DND-41 (cell line): ENCODE data around the gene INPP5F.

Experiments
- EZH2 ChIP-seq: IDR thresholded peaks from 3 replicates; pipeline ENCODE4 v1.6.1; 2012; ENCODE audit warnings: borderline replicate concordance, low read depth, mild to moderate bottlenecking, moderate library complexity, low read length, inconsistent platforms; ENCODE audit not compliant: severe bottlenecking
- TF ChIP-seq, protein P1 (sequence below): IDR thresholded peaks from 2 replicates; pipeline ENCODE4 v1.5.1; 2012; ENCODE audit warnings: borderline replicate concordance, low read length, moderate library complexity, mild to moderate bottlenecking; ENCODE audit not compliant: poor library complexity, severe bottlenecking; ENCODE audit errors: extremely low read depth

DNA sequence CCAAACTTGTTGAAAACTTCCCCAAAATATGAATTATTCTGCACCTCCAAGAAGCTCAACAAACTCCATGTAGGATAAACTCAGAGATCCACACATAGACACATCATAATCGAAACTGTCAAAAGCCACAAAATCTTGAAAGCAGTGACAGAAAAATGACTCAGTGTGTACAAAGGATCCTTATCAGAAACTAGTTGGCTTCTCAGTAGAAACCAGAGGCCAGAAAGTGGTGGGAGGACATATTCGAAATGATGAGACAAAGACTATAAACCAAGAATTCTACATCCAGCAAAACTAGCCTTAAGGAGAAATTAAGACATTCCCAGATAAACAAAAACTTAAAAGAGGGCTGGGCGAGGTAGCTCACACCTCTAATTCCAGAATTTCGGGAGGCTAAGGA, 108.3 kb downstream of the INPP5F start:
- TF ChIP-seq, protein P1, sequence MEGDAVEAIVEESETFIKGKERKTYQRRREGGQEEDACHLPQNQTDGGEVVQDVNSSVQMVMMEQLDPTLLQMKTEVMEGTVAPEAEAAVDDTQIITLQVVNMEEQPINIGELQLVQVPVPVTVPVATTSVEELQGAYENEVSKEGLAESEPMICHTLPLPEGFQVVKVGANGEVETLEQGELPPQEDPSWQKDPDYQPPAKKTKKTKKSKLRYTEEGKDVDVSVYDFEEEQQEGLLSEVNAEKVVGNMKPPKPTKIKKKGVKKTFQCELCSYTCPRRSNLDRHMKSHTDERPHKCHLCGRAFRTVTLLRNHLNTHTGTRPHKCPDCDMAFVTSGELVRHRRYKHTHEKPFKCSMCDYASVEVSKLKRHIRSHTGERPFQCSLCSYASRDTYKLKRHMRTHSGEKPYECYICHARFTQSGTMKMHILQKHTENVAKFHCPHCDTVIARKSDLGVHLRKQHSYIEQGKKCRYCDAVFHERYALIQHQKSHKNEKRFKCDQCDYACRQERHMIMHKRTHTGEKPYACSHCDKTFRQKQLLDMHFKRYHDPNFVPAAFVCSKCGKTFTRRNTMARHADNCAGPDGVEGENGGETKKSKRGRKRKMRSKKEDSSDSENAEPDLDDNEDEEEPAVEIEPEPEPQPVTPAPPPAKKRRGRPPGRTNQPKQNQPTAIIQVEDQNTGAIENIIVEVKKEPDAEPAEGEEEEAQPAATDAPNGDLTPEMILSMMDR: no peak
- no peak for TF ChIP-seq EZH2
